ENCODE results near the gene TRAF5.
A peak's percentile ranks its signal among the peaks of the same experiment; 100 is the strongest.
"Not testable (repeated sequence)": the region's sequence is repeated elsewhere in the genome, so short reads cannot be mapped to it uniquely, and the experiment has no call there.

TRAF5 gene

DNA sequence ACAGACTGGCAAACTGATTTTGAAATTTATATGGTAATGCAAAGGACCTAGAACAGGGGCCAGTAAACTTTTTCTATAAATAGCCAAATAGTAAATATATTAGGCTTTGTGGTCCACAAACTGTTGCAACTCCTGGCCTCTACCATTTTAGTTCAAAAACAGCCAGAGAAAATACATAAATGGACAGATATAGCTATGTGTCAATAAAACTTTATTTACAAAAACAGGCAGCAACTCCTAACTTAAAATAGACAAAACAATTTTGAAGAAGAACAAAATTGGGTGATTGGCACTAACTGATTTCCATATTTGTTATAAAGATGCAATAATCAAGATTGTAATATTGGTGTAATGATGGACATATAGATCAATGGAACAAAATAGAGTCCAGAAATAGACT lies 6.7 kb upstream of the TRAF5 start:
- Histone ChIP-seq H3K4me3 (ENCODE audit: low read depth in 1 of 2, low read length in 2 of 2) (no peak overlapping the region), H3K9me3 (ENCODE audit: insufficient read depth, low read length, severe bottlenecking) (no peaks in the 10 kb centered on the region), H3K27ac (ENCODE audit: low read length) (no peak overlapping the region), H3K79me2 (ENCODE audit: insufficient read depth, low read length) (no peaks in the 10 kb centered on the region), H3K4me2 (ENCODE audit: insufficient read depth, low read length) (no peak overlapping the region), H4K20me1 (ENCODE audit: insufficient read depth, low read length) (no peaks in the 10 kb centered on the region), H2AFZ (ENCODE audit: low read depth, low read length) (no peak overlapping the region), H3K27me3 (ENCODE audit: insufficient read depth, low read length, poor library complexity) (peaks cover 8% of the 10 kb centered on the region), H3K4me1 (ENCODE audit: insufficient read depth, low read length) (no peaks in the 10 kb centered on the region), H3K9ac (ENCODE audit: low read depth, low read length) (no peak overlapping the region), H3K36me3 (ENCODE audit: insufficient read depth, low read length) (peaks cover 4% of the 10 kb centered on the region; the same call in 1 of the 2 replicates)
- DNase-seq: no peak
- TF ChIP-seq CTCF (IDR thresholded peaks at IDR 0.05; ENCODE audit: borderline replicate concordance, extremely low read depth, low read length, poor library complexity, severe bottlenecking) (no peak), EZH2 (IDR thresholded peaks at IDR 0.05; ENCODE audit: borderline replicate concordance, low read depth, low read length, severe bottlenecking) (no peak)
- ATAC-seq (ENCODE audit: insufficient read depth, low read depth): no peak

DNA sequence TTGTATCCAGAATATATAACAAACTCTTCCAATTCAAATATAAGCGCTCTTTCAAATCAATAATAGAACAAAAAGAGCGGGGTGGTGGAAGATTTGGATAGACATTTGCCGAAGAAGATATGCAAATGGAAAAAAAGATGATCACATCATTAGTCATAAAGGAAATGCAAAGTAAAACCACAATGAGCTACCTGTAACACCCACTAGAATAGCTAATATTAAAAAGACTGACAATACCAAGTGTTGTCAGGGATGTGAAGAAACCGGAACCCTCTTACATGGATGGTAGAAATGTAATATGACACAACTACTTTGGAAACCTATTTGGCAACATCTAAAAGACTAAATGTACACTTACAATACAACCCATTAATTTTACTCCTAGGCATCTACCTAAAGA lies 5.7 kb upstream of the TRAF5 start:
- Histone ChIP-seq H3K27me3 (ENCODE audit: insufficient read depth, low read length, poor library complexity) (peaks cover 8% of the 10 kb centered on the region), H3K36me3 (ENCODE audit: insufficient read depth, low read length) (no peaks in the 10 kb centered on the region), H3K4me1 (ENCODE audit: insufficient read depth, low read length) (no peaks in the 10 kb centered on the region), H4K20me1 (ENCODE audit: insufficient read depth, low read length) (no peaks in the 10 kb centered on the region), H2AFZ (ENCODE audit: low read depth, low read length) (no peak overlapping the region), H3K27ac (ENCODE audit: low read length) (no peak overlapping the region), H3K9me3 (ENCODE audit: insufficient read depth, low read length, severe bottlenecking) (no peaks in the 10 kb centered on the region), H3K4me3 (ENCODE audit: low read depth in 1 of 2, low read length in 2 of 2) (no peak overlapping the region), H3K9ac (ENCODE audit: low read depth, low read length) (no peak overlapping the region), H3K79me2 (ENCODE audit: insufficient read depth, low read length) (no peaks in the 10 kb centered on the region), H3K4me2 (ENCODE audit: insufficient read depth, low read length) (no peak overlapping the region)
- DNase-seq (no peak), ATAC-seq (ENCODE audit: insufficient read depth, low read depth) (no peak)
- no peak for TF ChIP-seq CTCF (IDR thresholded peaks at IDR 0.05; ENCODE audit: borderline replicate concordance, extremely low read depth, low read length, poor library complexity, severe bottlenecking)
- TF ChIP-seq EZH2 (IDR thresholded peaks at IDR 0.05; ENCODE audit: borderline replicate concordance, low read depth, low read length, severe bottlenecking): no peak

DNA sequence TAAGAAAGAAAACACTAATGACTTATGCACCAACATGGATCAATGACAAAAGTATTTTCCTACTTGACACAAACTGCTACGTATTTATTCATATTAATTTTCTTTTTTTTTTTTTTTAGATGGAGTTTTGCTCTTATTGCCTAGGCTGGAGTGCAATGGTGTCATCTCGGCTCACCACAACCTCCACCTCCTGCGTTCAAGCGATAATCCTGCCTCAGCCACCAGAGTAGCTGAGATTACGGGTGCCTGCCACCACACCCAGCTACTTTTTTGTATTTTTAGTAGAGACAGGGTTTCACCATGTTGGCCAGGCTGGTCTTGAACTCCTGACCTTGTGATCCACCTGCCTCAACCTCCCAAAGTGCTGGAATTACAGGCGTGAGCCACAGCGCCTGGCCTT lies 5.0 kb upstream of the TRAF5 start:
- H3K36me3 ChIP-seq (ENCODE audit: insufficient read depth, low read length); H3K27ac ChIP-seq (ENCODE audit: low read length); H3K4me2 ChIP-seq (ENCODE audit: insufficient read depth, low read length); ATAC-seq (ENCODE audit: insufficient read depth, low read depth); H3K4me1 ChIP-seq (ENCODE audit: insufficient read depth, low read length); H3K79me2 ChIP-seq (ENCODE audit: insufficient read depth, low read length); H4K20me1 ChIP-seq (ENCODE audit: insufficient read depth, low read length); H3K9me3 ChIP-seq (ENCODE audit: insufficient read depth, low read length, severe bottlenecking); H3K4me3 ChIP-seq (ENCODE audit: low read depth in 1 of 2, low read length in 2 of 2); H3K9ac ChIP-seq (ENCODE audit: low read depth, low read length); H2AFZ ChIP-seq (ENCODE audit: low read depth, low read length); DNase-seq: not testable (repeated sequence)
- H3K27me3 ChIP-seq (ENCODE audit: insufficient read depth, low read length, poor library complexity): peaks cover 14% of the 10 kb centered on the region

GRCh38 chr1:211323156-211324063 lies 3.2 kb upstream of the TRAF5 start:
- Histone ChIP-seq H3K36me3 (ENCODE audit: insufficient read depth, low read length) (no peaks in the 10 kb centered on the region), H4K20me1 (ENCODE audit: insufficient read depth, low read length) (0 out of 2 replicates have a peak, but pooled peaks cover 3% of the 10 kb centered on the region), H3K9ac (ENCODE audit: low read depth, low read length) (no peak overlapping the region), H3K4me3 (ENCODE audit: low read depth in 1 of 2, low read length in 2 of 2) (no peak overlapping the region), H3K4me1 (ENCODE audit: insufficient read depth, low read length) (peaks cover 23% of the 10 kb centered on the region), H3K9me3 (ENCODE audit: insufficient read depth, low read length, severe bottlenecking) (no peaks in the 10 kb centered on the region), H3K4me2 (ENCODE audit: insufficient read depth, low read length) (no peak overlapping the region), H2AFZ (ENCODE audit: low read depth, low read length) (peak overlapping the region; percentile 45), H3K27me3 (ENCODE audit: insufficient read depth, low read length, poor library complexity) (peaks cover 31% of the 10 kb centered on the region), H3K79me2 (ENCODE audit: insufficient read depth, low read length) (no peaks in the 10 kb centered on the region), H3K27ac (ENCODE audit: low read length) (no peak overlapping the region)
- DNase-seq (peak; percentile 62), ATAC-seq (ENCODE audit: insufficient read depth, low read depth) (peak; percentile 79)
- TF ChIP-seq CTCF (IDR thresholded peaks at IDR 0.05; ENCODE audit: borderline replicate concordance, extremely low read depth, low read length, poor library complexity, severe bottlenecking): peak; percentile 90
- TF ChIP-seq EZH2 (IDR thresholded peaks at IDR 0.05; ENCODE audit: borderline replicate concordance, low read depth, low read length, severe bottlenecking): no peak
